IMR-90 (cell line): Measurements from ENCODE around the gene STOML2. TPM values are rescaled to one million over a fixed set of nuclear protein-coding genes. Genes with fewer than 3 reads are reported as not detected.

ENCODE experiments used
- FOS ChIP-seq: fragments of 150-350 bp; IDR thresholded peaks from 2 replicates; pipeline ENCODE4 v1.6.1; 2016; ENCODE audit warnings: low read depth, low read length
- MAFK ChIP-seq: IDR thresholded peaks from 2 replicates; pipeline ENCODE4 v1.6.1; 2012; ENCODE audit warnings: low read depth, low read length, improper control_type of control experiment
- RFX5 ChIP-seq: IDR thresholded peaks from 2 replicates; pipeline ENCODE4 v1.8.0; 2012; ENCODE audit warnings: low read depth, mild to moderate bottlenecking, low read length, moderate library complexity
- polyA plus RNA-seq, 3 experiments: library from polyadenylated mRNA; depleted of rRNA; stranded (reverse); fragments of >200 nt; gene quantifications; 2 replicates each; pipeline ENCODE4 v1.2.3, GENCODE V29; 2012; ENCODE audit warnings: low replicate concordance in 1 of 3
- total RNA-seq: library from RNA; depleted of rRNA; stranded (reverse); fragments of >200 nt; gene quantifications from 2 replicates; pipeline ENCODE4 v1.2.3, GENCODE V29; 2012
- TF ChIP-seq, protein P1 (sequence below): fragments of 150-350 bp; IDR thresholded peaks from 2 replicates; pipeline ENCODE4 v1.6.1; 2017; ENCODE audit warnings: mild to moderate bottlenecking, antibody characterized with exemption, low read length, low read depth

The STOML2 gene
- total and polyA plus RNA-seq, 2 of the 4 experiments (the other 2 are of a cell fraction): 177 to 250 TPM

DNA sequence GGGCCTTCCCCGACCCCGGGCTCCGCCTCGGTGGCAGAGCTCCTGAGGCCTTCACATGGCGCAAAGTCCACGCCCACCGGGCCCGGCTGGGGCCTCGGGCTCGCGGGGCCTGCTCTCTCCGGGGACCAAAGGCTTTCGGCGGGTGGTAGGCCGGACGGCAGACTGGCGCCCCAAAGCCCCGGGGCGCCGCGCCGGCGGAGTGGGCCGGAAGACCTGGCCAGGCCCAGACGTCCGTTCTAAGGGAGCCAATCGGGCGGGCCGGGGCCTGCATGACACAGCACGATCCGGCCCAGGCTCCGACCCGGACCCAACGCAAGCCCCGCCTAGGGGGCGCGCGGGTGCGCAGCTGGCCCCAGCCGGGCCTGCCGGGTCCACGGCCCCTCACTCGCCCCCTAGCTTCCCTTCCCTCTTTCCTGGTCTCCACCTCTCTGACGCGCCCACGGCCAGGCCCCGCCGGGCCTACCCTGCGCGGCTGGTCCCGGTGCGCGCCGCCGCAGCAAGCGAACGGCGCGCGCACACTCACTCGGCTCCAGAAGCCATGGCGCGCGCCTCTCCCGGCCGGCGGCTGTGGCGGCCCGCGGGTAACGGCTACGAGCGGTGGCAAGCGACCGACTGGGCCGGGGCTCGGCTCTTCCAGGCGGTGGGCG lies 31.0 kb downstream of the STOML2 start (continued):
- TF ChIP-seq, protein P1, sequence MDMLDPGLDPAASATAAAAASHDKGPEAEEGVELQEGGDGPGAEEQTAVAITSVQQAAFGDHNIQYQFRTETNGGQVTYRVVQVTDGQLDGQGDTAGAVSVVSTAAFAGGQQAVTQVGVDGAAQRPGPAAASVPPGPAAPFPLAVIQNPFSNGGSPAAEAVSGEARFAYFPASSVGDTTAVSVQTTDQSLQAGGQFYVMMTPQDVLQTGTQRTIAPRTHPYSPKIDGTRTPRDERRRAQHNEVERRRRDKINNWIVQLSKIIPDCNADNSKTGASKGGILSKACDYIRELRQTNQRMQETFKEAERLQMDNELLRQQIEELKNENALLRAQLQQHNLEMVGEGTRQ: 0 out of 2 replicates have a peak, but pooled peaks have one; percentile 23
- TF ChIP-seq FOS (no peak), RFX5 (peak; percentile 27; the same call in 1 of the 2 replicates), MAFK (no peak)
